Neural progenitor cell (in vitro differentiated cells): Measurements from ENCODE around the gene CARS2. TPM values are rescaled to one million over a fixed set of nuclear protein-coding genes. Genes with fewer than 3 reads are reported as not detected.

Experiments used
- DNase-seq: peaks from one replicate; pipeline ENCODE4 v3.0.0-alpha.2; 2016; ENCODE audit warnings: low spot score
- H2AFZ ChIP-seq: fragments of 200-600 bp; sonication (generic); replicated peaks from 2 replicates; pipeline ENCODE4 v1.6.1; 2016; ENCODE audit warnings: antibody characterized with exemption
- H3F3A ChIP-seq: fragments of 200-600 bp; sonication (generic); 2 replicates; pipeline ENCODE4 v1.6.1; 2016; ENCODE audit warnings: antibody characterized with exemption, low read depth
- H3K27ac ChIP-seq: fragments of 200-600 bp; sonication (generic); 2 replicates; pipeline ENCODE4 v1.5.1; 2016; ENCODE audit warnings: mild to moderate bottlenecking
- H3K27me3 ChIP-seq: fragments of 200-600 bp; sonication (generic); 2 replicates; pipeline ENCODE4 v1.6.1; 2016; ENCODE audit warnings: mild to moderate bottlenecking, moderate library complexity
- H3K36me3 ChIP-seq: fragments of 200-600 bp; sonication (generic); 2 replicates; pipeline ENCODE4 v1.5.1; 2016
- H3K4me1 ChIP-seq: fragments of 200-600 bp; sonication (generic); 2 replicates; pipeline ENCODE4 v1.6.1; 2016; ENCODE audit warnings: mixed run types
- H3K4me2 ChIP-seq: fragments of 200-600 bp; sonication (generic); 2 replicates; pipeline ENCODE4 v1.6.1; 2016
- H3K4me3 ChIP-seq: fragments of 200-600 bp; sonication (generic); 2 replicates; pipeline ENCODE4 v1.5.1; 2016
- H3K79me2 ChIP-seq: fragments of 200-600 bp; sonication (generic); 2 replicates; pipeline ENCODE4 v1.6.1; 2016; ENCODE audit warnings: low read depth
- H3K9ac ChIP-seq: fragments of 200-600 bp; sonication (generic); 2 replicates; pipeline ENCODE4 v1.6.1; 2016
- H3K9me3 ChIP-seq: fragments of 200-600 bp; sonication (generic); 2 replicates; pipeline ENCODE4 v1.5.1; 2016; ENCODE audit warnings: low read depth
- H4K20me1 ChIP-seq: fragments of 200-600 bp; sonication (generic); 2 replicates; pipeline ENCODE4 v1.6.1; 2016; ENCODE audit warnings: low read depth
- H3K27ac Mint-ChIP-seq: 3 replicates; pipeline ENCODE4 v1.8.0; 2021; ENCODE audit warnings: mixed read lengths
- H3K27me3 Mint-ChIP-seq: 2 replicates; pipeline ENCODE4 v1.8.0; 2022; ENCODE audit warnings: low read depth, mild to moderate bottlenecking, inconsistent platforms, moderate library complexity, mixed read lengths; ENCODE audit not compliant: insufficient read depth
- H3K36me3 Mint-ChIP-seq: 3 replicates; pipeline ENCODE4 v1.8.0; 2021; ENCODE audit warnings: mixed read lengths
- H3K4me1 Mint-ChIP-seq: 3 replicates; pipeline ENCODE4 v1.8.0; 2021; ENCODE audit warnings: mixed read lengths
- H3K4me3 Mint-ChIP-seq: 3 replicates; pipeline ENCODE4 v1.8.0; 2021; ENCODE audit warnings: mild to moderate bottlenecking, moderate library complexity, mixed read lengths
- H3K9me3 Mint-ChIP-seq: 3 replicates; pipeline ENCODE4 v1.8.0; 2020; ENCODE audit warnings: mixed read lengths
- CTCF ChIP-seq: fragments of 200-600 bp; sonication (generic); IDR thresholded peaks from 2 replicates; pipeline ENCODE4 v1.5.1; 2017; ENCODE audit warnings: antibody characterized with exemption, mild to moderate bottlenecking
- EZH2 ChIP-seq: fragments of 200-600 bp; sonication (generic); IDR thresholded peaks from 2 replicates; pipeline ENCODE4 v1.6.1; 2017; ENCODE audit warnings: antibody characterized with exemption, mild to moderate bottlenecking, moderate library complexity
- EZH2phosphoT487 ChIP-seq: fragments of 200-600 bp; sonication (generic); IDR thresholded peaks from 2 replicates; pipeline ENCODE4 v1.6.1; 2017; ENCODE audit warnings: antibody characterized with exemption
- total RNA-seq: library from RNA; depleted of rRNA; stranded (reverse); fragments of >200 nt; gene quantifications from 2 replicates; pipeline ENCODE4 v1.2.3, GENCODE V29; 2015; ENCODE audit warnings: low replicate concordance

Gene CARS2
- total RNA-seq, 1 donor from 2014 or later = 50.0 TPM

- H3K4me2 ChIP-seq = no peak overlapping the region
- no peak for DNase-seq
- H3K36me3 Mint-ChIP-seq = peaks cover 2% of the 10 kb centered on the region
- no peak overlapping the region for H3K27ac Mint-ChIP-seq
- H3K27me3 ChIP-seq = no peaks in the 10 kb centered on the region
- no peak for TF ChIP-seq CTCF
- no peak for TF ChIP-seq EZH2
- TF ChIP-seq EZH2phosphoT487 = no peak
- H3K9ac ChIP-seq = no peak overlapping the region
- no peak overlapping the region for H3K27ac ChIP-seq
- peaks cover 33% of the 10 kb centered on the region for H3K9me3 Mint-ChIP-seq
- H3K27me3 Mint-ChIP-seq = peaks cover 2% of the 10 kb centered on the region
- no peaks in the 10 kb centered on the region for H3F3A ChIP-seq
- no peaks in the 10 kb centered on the region for H4K20me1 ChIP-seq
- no peaks in the 10 kb centered on the region for H3K36me3 ChIP-seq
- no peaks in the 10 kb centered on the region for H3K79me2 ChIP-seq
- peaks cover 5% of the 10 kb centered on the region for H3K9me3 ChIP-seq
- H3K4me3 Mint-ChIP-seq = no peak overlapping the region
- no peaks in the 10 kb centered on the region for H3K4me1 Mint-ChIP-seq
- H3K4me3 ChIP-seq = no peak overlapping the region
- no peaks in the 10 kb centered on the region for H3K4me1 ChIP-seq
- no peak overlapping the region for H2AFZ ChIP-seq
Measured at GRCh38 chr13:110743687-110744086, 37.8 kb upstream of the CARS2 start.

- no peaks in the 10 kb centered on the region for H3K36me3 ChIP-seq
- no peak overlapping the region for H2AFZ ChIP-seq
- no peaks in the 10 kb centered on the region for H3F3A ChIP-seq
- no peaks in the 10 kb centered on the region for H3K79me2 ChIP-seq
- H3K27me3 ChIP-seq = no peaks in the 10 kb centered on the region
- H3K9me3 ChIP-seq = no peaks in the 10 kb centered on the region
- H4K20me1 ChIP-seq = no peaks in the 10 kb centered on the region
- H3K27ac Mint-ChIP-seq = no peak overlapping the region
- TF ChIP-seq EZH2 (no peak), CTCF (no peak), EZH2phosphoT487 (no peak)
- H3K27ac ChIP-seq = no peak overlapping the region
- peaks cover 2% of the 10 kb centered on the region for H3K27me3 Mint-ChIP-seq
- H3K4me1 ChIP-seq = no peaks in the 10 kb centered on the region
- no peaks in the 10 kb centered on the region for H3K4me1 Mint-ChIP-seq
- peaks cover 2% of the 10 kb centered on the region for H3K36me3 Mint-ChIP-seq
- no peak overlapping the region for H3K4me2 ChIP-seq
- no peak overlapping the region for H3K4me3 Mint-ChIP-seq
- H3K9ac ChIP-seq = no peak overlapping the region
- no peak for DNase-seq
- peaks cover 19% of the 10 kb centered on the region for H3K9me3 Mint-ChIP-seq
- no peak overlapping the region for H3K4me3 ChIP-seq
Measured at GRCh38 chr13:110737555-110737954, 31.6 kb upstream of the CARS2 start.

- H3K27me3 Mint-ChIP-seq = peaks cover 2% of the 10 kb centered on the region
Measured at GRCh38 chr13:110734561-110734960, 28.6 kb upstream of the CARS2 start.

More at GRCh38 chr13:110734561-110734960, 28.6 kb upstream of the CARS2 start:
- no peaks in the 10 kb centered on the region for H3K4me1 Mint-ChIP-seq
- Histone ChIP-seq H3K4me3 (no peak overlapping the region), H3K9ac (no peak overlapping the region), H3K4me1 (no peaks in the 10 kb centered on the region), H3K9me3 (no peaks in the 10 kb centered on the region), H3K4me2 (no peak overlapping the region), H3F3A (no peaks in the 10 kb centered on the region), H3K79me2 (no peaks in the 10 kb centered on the region), H2AFZ (no peak overlapping the region), H3K27me3 (no peaks in the 10 kb centered on the region), H3K27ac (no peak overlapping the region), H4K20me1 (no peaks in the 10 kb centered on the region), H3K36me3 (no peaks in the 10 kb centered on the region)
- no peak overlapping the region for H3K27ac Mint-ChIP-seq
- H3K36me3 Mint-ChIP-seq = peaks cover 5% of the 10 kb centered on the region
- TF ChIP-seq EZH2phosphoT487 = no peak
- TF ChIP-seq EZH2 = no peak
- TF ChIP-seq CTCF = no peak
- H3K4me3 Mint-ChIP-seq = no peak overlapping the region
- DNase-seq = no peak
- H3K9me3 Mint-ChIP-seq = peaks cover 13% of the 10 kb centered on the region
